Left ventricle myocardium superior (tissue), 1 donor: ENCODE data around the gene DLG5. TPM values are rescaled to one million over a fixed set of nuclear protein-coding genes. Genes with fewer than 3 reads are reported as not detected.

Experiments
- ATAC-seq: fragments of 200-7000 bp; cut with Tn5 transposase; one replicate; pipeline ENCODE4 v1.9.1; 2020; ENCODE audit warnings: mild to moderate bottlenecking, moderate library complexity
- DNase-seq: peaks from one replicate; pipeline ENCODE4 v3.0.0-alpha.2; 2020
- intact Hi-C: fragments of 100-400 bp; cut with micrococcal nuclease; formaldehyde crosslinking; loops from one replicate; pipeline ENCODE4 v1.11.0; 2022
- total RNA-seq: library from RNA; stranded (reverse); fragmentation: NEBNext Ultra II Directional; extraction: Animal tissue kit (Norgen Biotek cat#: 25700); gene quantifications from one replicate; pipeline ENCODE4 v1.2.1, GENCODE V29; 2021
- donor health status: DM: no; HTN: yes; CAD: no; lungs with severe emphysema.

The DLG5 gene
- total RNA-seq, 1 donor from 2014 or later: 9.5 TPM

DNA sequence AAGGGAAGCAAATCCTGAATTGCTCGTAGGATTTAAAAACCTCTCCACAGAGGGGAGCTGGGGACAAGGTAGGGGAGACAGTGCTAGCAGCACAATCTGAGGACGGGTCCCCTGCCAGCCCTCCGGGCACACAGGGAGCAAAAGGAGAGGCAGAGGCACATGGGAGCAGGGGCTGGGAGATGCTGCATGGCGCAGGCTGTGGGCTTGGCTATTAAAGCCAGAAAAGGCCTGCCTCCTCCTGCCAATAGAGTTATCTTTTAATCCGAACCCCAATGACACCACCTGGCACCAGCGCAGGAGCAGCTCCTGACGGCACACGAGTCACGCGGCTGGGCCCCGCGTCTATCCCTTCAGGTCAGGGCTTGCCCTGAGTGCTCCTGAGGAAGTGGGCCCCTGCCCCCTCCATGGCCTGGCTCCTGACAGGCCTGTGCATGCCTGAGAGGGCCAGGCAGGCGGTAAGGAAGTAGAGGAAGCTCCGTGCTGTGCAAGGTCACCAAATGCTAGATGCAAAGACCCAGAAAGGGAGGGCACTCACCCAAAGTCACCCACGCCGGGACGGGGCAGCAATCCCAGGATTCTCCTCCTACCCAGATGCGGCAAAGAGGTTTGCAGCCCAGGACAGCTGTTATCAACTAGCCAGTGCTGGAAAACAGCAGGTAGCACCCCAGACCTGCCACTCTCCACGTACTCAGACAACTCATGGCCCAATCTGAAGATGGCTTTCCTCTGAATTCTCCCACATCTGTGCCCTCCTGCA, 28.1 kb downstream of the DLG5 start:
- ATAC-seq: peak; percentile 54
- intact Hi-C loops: no loop called here
- no peak for DNase-seq

DNA sequence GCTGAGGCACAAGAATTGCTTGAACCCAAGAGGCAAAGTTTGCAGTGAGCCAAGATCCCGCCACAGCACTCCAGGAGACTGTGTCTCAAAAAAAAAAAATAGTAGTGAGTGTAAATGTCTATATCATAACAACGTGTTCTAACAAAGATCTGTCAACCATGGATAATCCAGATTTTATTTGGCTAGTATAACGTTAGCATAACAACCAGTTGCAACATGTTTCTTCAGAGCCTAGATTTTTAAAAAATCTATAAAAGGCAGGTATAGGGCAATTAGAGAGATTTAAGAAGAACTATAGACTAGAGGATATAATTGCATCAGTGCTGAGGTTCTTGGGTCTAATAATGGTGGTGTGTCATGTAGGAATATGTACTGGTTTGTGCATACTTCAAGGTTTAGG, 30.5 kb downstream of the DLG5 start:
- ATAC-seq (no peak), DNase-seq (no peak)
- intact Hi-C loops: no loop called here

DNA sequence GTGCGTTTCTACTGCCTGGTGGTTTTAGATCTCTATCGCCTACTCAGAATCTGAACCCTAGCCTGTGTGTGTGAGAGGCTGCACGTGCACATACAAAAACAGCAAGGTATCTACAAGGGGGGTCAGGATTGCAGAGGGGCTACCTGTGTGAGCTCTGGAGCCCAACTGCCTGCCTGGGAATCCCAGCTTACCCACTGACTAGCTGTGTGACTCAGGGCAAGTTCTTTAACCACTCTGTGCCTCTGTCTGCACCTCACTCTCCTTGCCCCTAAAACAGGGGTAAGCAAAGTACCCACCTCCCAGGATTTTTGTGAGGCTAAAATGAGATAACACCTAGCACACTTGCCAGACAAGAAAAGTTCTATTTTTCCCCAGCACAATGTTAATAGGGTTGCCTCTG, 32.5 kb downstream of the DLG5 start:
- intact Hi-C loops: no loop called here
- no peak for ATAC-seq
- DNase-seq: no peak

DNA sequence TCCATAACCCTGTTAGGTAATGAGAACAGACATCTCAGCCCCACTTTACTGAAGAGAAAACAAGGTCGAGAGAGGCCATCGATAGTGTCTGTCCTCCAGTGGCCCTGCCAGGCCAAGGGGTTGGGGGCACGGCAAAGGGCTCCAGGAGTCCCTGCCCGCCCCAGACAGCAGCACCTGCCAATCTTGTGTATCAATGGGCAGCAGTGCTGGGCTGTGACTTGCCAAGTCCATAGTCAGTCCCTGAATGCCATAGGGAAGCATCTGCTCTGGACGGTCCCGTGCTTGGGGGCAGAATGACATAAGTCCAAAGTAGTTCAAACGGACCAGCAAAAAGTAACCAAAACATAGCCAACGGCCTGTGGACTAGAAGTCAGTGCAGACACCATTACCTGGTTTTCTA, 33.2 kb downstream of the DLG5 start:
- ATAC-seq: no peak
- intact Hi-C loops: no loop called here

DNA sequence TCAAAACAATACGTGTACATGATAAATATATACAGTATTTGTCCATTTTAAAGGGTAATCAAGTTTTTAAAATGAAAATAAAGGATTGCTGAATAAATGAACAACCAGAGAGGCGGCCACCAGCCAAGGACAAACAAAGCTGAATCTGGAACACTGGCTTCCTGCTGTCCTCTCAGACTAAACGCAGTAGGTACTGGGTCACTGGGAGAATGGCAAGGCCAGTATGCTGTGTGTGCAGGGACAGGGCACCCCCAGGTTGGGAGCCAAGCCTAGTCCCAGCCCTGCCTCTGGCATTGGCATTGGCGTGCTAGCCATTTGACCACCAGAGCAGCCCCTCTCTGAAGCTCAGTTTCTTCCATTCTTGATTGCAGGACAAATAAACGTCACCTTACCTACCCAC, 33.8 kb downstream of the DLG5 start:
- intact Hi-C loops: no loop called here
- no peak for ATAC-seq
- DNase-seq: no peak

More for the DNA sequence above, 33.2 kb downstream of the DLG5 start:
- no peak for DNase-seq

DNA sequence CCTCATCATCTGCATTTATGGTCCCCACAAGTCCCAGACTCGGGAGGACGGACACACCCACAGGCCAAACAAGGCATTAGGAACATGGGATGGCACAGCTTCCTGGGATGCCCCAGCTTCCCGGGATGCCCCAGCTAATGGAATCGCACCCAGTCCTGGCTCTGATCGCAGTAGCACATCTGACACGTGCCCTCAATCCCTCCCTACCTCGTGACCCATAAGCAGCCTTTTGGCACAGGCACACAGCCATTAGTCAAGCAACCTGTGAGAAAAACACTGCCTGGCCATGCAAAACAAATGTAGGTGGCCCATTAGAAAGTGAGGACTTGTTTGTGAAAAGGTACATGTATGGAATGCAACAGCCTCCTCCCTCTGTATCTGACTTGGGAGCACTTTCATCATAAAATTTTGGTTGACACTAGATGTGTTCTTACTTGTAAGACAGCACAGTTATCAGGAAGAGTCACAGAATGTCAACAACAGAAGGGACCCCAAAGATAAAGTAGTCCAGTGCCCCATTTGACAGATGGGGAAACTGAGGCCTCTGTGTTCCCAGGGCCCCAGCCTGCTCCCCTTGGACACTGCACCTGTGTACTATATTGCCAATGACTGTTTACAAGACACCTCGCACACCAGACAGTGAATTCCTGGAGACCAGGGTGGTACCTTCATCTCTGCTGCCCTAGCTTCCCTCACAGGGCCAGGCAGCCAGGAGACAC, 34.4 kb downstream of the DLG5 start:
- peak; percentile 9 for ATAC-seq
- no peak for DNase-seq

DNA sequence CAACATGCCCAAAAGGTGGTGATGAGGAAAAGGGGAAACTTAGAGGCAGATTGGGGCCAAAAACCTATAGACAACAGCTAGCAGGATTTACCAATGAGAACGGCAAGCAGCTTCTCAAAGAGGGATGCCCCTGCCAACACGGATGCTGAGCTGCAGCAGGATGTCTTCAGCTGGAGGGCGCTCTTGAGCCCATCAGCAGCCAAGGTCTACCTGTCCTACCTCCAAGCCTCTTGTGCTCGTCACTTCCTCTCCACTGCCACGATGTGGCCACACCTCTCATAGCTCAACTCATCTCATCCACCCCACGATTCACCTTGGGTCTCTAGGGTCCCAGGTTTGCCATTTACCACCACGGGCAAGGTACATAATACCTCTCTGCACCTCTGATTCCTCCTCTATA, 36.5 kb downstream of the DLG5 start:
- no peak for DNase-seq
- intact Hi-C loops: no loop called here
- no peak for ATAC-seq

More for the DNA sequence above, 34.4 kb downstream of the DLG5 start:
- intact Hi-C loops: no loop called here

DNA sequence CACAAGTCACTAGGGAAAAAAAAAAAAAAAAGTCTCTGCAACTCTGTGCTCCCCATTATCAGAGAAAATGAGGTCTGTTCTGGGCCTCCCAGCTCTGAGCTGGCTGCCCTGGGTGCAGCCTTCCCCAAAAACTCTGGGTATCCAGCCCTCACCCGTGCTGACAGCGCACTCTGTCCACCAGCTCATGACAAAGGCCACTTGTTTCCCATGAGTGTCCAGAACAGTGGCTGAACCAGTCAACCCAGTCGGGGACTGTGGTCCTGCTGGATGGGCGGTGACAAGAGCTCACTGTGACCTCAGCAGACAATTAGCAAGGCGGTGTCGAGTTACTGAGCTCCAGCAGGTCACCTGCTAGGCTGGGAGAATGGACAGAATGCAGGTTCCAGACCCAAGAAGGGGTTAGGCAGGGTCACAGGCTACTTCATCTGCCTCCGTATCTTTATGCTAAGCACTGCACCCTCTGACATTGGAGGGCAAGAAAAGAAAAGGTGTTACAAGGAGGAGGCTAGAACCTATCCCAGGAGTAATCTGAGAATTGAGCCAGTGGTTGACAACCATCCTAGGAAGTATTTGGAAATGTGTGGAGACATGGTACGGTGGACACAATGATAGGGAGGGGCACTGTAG, 37.2 kb downstream of the DLG5 start:
- ATAC-seq: peak; percentile 71
- intact Hi-C loops: no loop called here
- DNase-seq: no peak

DNA sequence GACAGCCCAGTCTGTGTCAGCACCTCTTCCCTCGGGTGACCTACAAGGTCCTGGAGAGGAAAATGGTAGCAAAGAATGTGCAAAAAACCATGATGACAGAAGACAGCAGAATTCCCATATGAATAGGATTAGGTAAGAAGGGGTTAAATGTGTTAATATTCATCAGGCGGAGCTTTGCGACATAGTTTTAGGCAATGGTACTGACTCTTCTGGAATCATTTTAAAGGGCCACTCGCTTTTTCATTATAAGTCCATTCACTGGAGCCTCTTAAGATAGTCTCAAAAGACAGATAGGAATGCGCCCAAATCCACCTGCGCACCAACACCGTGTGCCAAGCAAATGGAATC, 38.2 kb downstream of the DLG5 start:
- peak; percentile 18 for ATAC-seq
- no peak for DNase-seq
- intact Hi-C loops: no loop called here

DNA sequence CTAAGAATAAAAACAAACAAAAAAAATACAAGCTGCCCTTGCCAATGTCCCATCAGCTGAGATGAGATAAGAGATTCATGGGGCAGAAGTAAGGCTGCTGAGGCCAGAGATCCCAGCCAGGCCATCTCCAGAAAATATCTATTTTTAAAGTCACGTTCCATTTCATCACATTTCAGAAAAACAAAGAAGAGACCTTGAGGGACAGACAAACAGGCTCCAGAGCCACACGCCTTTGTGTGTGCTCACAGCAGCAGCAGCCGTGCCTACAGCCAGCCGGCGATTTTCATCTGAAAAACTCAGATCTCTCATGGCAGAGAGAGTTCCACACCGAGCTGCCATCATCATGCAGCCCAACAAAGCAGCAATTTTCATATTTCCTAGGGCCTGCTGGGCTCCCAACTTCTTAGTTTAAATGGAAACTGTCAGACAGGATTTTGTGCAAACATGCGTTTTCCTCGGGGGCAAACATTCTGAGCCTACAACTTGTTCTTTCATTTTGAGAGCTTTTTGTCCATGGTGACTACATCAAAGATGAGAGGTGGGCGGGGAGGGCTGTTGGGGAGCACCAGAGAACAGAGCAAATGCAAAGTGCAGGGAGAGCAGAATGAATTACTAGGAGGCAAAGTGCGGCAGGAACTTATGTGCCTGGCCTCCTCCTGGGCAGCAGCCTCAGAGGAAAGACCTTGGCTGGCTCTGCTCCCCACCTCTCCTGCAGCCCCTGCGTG, 38.8 kb downstream of the DLG5 start:
- intact Hi-C loops: no loop called here
- DNase-seq (no peak), ATAC-seq (peak; percentile 24)

DNA sequence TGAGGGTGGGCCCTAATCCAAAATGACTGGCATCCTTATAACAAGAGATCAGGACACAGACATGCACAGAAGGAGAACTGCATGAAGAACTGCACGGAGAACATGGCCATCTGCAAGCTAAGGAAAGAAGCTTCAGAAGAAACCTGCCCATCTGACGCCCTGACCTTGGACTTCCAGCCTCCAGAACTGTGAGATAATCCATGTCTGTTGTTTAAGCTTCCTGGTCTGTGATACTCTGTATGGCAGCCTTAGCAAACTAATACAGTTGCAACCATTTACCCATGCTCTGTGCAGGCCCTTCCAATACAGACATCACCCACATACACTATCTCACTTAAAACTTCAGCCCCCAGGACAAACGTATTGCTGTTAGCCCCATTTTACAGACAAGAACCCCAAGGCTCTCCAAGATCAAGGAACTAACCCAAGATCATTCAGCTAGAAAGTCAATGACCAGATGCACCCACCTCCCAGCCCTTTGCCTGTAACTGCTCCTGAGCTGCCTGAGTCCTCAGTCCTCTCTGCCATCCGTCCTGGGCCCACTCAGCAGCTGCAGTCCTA, 39.7 kb downstream of the DLG5 start:
- intact Hi-C loops: no loop called here
- ATAC-seq (no peak), DNase-seq (no peak)

DNA sequence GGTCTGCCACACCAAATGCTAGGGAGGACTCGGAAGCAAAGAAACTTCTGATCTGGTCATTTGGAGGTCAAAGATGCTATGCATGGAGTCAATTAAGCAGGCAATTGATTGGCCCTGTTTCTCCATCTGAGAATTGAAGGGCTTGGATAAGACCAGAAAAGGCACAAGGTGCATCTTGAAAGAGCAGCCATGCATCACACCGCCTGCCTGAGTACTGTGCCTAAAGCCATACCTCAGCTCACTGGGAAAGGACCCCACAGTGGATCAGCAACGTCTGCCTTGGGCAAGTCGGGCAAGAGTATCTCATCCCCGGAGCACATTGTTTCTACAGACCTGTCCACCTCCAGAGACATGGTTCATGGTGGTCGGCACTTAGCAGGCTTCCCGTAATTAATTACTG, 42.4 kb downstream of the DLG5 start:
- DNase-seq: no peak
- no peak for ATAC-seq
- intact Hi-C loops: no loop called here

DNA sequence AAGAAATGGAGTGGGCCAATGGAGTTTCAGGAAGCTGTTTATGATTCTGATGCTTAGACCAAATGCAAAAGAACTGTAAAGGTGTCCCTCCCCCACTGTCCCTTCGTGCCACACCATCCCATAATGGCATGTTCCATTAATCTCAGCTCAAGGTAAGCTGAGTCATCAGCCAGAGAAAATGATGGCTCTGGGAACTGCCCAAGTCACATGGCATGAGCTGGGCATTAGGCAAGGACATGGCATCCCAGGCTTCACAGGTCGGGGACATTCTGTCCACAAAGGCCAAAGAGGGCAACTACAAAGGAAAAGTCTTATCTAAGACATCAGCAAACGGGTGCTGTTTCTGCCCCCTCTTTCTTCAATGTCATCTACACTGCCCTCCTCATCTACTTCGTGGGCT, 44.9 kb downstream of the DLG5 start:
- no peak for DNase-seq
- ATAC-seq: peak; percentile 52
- intact Hi-C loops: no loop called here

DNA sequence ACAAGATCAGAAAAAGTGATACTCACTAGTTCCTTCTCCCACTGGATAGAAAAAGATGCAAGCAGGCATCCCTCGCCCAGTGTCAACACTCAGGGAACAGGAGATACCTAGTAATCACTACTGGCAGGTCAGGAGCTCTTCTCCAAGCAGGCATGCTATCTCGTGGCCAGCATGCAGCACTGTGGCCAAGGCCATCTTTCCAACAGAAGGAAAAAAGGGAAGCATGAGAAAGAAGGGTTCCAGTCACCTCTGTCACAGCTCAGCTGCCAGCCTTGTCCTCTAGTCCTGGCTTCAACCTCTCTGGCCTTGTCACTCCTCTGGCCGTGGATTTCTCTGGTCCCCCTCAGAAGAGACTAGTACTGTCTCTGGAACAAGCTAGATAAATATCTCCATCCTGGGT, 45.3 kb downstream of the DLG5 start:
- intact Hi-C loops: no loop called here
- DNase-seq (no peak), ATAC-seq (no peak)

DNA sequence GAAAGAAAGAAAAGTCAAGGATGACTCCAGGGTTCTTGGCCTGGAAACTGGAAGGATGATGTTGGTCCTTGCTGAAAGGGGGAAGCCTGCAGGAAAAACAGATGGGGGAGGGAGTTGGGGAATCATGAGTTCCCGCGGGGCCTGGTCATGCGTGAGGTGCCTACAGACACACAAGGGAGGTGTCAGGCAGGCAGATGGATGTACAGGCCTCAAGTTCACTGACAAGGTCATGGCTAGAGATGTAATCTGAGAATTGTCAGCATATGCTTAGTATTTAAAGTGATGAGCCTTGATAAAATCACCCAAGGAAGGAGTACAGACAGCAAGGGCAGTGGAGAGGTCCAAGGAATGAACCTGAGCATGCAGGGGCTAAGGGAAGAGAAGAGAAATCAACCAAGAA, 46.8 kb downstream of the DLG5 start:
- intact Hi-C loops: no loop called here
- ATAC-seq: no peak
- no peak for DNase-seq

DNA sequence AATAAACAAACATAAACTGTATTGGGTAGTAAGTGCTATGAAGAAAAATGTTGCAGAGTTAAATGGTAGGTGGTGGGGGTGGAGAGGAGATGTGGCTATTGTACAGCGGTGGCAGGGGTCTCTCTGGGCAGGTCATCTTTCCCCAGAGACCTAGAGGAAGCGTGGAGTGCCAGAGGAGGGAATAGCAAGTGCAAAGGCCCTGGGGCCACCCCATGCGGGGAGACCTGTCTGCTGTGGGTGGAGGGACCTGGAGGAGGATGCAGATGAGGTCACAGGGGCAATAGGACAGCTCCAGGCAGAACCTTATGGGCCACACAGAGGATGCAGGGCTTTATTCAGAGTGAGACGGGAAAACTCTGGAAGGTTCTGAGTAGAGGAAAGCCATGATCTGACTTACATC, 47.5 kb downstream of the DLG5 start:
- intact Hi-C loops: no loop called here
- no peak for ATAC-seq
- DNase-seq: no peak

DNA sequence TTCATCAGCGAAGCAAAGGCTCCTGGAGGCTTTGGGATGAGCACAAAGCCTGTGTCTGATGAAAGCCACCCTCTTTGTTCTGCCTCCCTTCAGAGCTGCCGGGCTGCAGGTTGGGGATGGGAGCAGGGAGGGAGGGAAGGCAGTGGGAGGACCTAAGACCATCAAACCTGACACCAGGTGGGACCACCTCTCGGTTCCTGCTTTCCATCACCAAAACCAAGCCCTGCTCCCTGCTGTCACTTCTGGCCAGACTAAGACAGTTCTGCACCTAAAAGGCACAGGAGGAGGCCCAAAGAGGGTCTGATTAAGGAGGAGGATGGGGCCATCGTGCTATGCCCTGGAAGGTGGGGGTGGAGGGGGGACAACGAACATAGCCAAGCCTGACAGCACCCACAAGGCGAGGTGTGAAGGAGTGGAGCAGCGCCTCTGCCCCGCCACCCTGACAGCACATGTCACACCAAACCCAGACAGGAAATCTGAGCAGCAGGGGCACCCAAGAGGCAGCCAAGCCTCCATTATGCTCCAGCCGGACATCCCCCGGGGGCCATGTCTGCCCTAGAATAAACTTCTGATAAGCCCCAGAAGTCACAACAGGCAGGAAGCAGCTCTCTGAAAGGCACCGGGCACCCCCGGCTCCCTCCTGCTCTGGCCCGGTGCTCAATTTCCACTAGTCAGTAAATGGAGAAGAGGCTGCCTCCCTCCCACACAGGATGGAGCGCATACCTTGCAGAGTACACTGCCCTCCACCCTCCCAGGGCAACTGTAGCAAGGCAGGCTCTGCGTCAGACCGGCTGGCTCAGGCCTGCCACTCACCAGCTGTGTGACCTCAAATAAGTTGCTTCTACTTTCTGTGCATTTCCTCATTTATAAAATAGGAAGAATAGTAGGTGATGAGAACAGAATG, 48.9 kb downstream of the DLG5 start:
- ATAC-seq (peak; percentile 71), DNase-seq (peak; percentile 50)
- intact Hi-C loops: no loop called here

DNA sequence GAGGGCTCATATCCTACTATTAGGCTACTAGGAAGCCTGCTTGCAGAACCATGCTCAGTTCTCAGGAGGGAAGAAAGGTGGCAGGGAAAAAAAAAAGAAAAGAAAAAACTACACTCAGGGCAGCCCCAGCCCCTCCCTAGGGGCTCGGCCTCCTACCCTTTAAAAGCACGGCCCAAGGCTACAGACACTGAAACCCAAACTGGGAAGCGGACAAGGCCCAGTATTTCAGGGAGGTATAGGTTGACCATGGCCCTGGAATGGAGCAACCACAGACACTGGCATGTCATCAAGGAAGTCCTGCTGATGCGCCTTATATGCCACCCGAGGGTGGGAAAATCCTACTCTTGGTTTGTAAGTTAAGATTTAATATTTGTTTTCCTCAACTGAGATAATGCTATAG, 50.8 kb downstream of the DLG5 start:
- DNase-seq: no peak
- no peak for ATAC-seq
- intact Hi-C loops: no loop called here

DNA sequence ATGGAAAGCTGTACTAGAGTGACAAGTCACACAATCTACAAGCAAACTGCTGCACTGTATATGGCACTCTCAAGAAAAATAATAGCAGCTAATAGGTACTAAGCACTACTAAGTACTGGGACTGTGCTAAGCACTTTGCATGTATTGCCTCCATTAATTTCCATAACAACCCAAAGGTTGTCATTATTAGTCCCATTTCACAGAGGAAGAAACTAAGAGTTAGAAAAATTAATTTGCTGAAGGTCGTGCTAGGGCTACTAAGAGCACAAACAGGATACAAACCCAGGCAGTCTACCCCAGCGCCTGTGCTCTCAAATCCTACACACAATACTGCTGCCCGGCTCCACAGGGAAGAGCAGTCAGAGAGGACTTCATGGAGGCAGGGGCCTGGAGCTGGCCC, 51.7 kb downstream of the DLG5 start:
- intact Hi-C loops: no loop called here
- DNase-seq (no peak), ATAC-seq (no peak)
